Endothelial cell of umbilical vein (primary cell): ENCODE data around the gene STYXL1. TPM values are rescaled to one million over a fixed set of nuclear protein-coding genes. Genes with fewer than 3 reads are reported as not detected.

Experiments
- BruUV-seq: library from RNA; stranded (reverse); fragments of 400-500 nt; replicated peaks from 2 replicates; lab custom pipeline; 2021; lab: Mats Ljungman, UMichigan
- CTCF ChIA-PET: fragments of 300-600, 350-600 bp; sonication (Branson Sonifier 250); formaldehyde crosslinking; loops from one replicate; lab custom pipeline; 2021; ENCODE audit warnings: antibody characterized with exemption, inconsistent platforms; lab: Charles Lee
- POLR2A ChIA-PET: fragments of 300-600, 350-600 bp; sonication (Branson Sonifier 250); formaldehyde crosslinking; loops from one replicate; lab custom pipeline; 2021; ENCODE audit warnings: antibody characterized with exemption, inconsistent platforms; lab: Charles Lee
- DNase-seq: peaks from one replicate; pipeline ENCODE4 v3.0.0-alpha.2; 2011; ENCODE audit warnings: low read depth, low spot score
- FAIRE-seq: peaks from 2 replicates; lab custom pipeline; 2011; peaks lifted over from hg19 to GRCh38; lab: Jason Lieb, UNC
- H2AFZ ChIP-seq: 2 replicates; pipeline ENCODE4 v1.6.0; 2012; ENCODE audit warnings: low read depth, low read length, control low read depth, inconsistent platforms
- H3K27ac ChIP-seq: 2 replicates; pipeline ENCODE4 v1.5.1; 2011; ENCODE audit warnings: low read depth, mild to moderate bottlenecking, control low read depth, low read length, moderate library complexity; ENCODE audit not compliant: insufficient read depth
- H3K27me3 ChIP-seq, 2 experiments: 2 replicates each; pipeline versions ENCODE4 v1.6.0 to v1.6.1; 2011; ENCODE audit warnings: low read length in 2 of 2, mixed read lengths in 1 of 2; ENCODE audit not compliant: control insufficient read depth in 2 of 2, insufficient read depth in 2 of 2
- H3K36me3 ChIP-seq, 2 experiments: 2 replicates in 1 of 2; 3 replicates in 1 of 2; pipeline ENCODE4 v1.5.1; 2011; ENCODE audit warnings: low read length in 2 of 2, mild to moderate bottlenecking in 1 of 2, moderate library complexity in 1 of 2; ENCODE audit not compliant: control insufficient read depth in 2 of 2, insufficient read depth in 2 of 2; ENCODE audit errors: extremely low read depth in 1 of 2
- H3K4me1 ChIP-seq: 3 replicates; pipeline ENCODE4 v1.5.1; 2011; ENCODE audit warnings: mild to moderate bottlenecking, low read length; ENCODE audit not compliant: control insufficient read depth, insufficient read depth; ENCODE audit errors: extremely low read depth
- H3K4me2 ChIP-seq: 2 replicates; pipeline ENCODE4 v1.6.1; 2011; ENCODE audit warnings: low read length, control low read depth, mixed read lengths; ENCODE audit not compliant: insufficient read depth
- H3K4me3 ChIP-seq, 3 experiments: fragments of 200-600 bp in 1 of 3; sonication (generic), shearing (Covaris generic) in 1 of 3; replicated peaks in 1 of 3; 2 replicates each; pipeline ENCODE4 v1.5.1; 2011 to 2016; ENCODE audit warnings: control low read depth in 3 of 3, low read length in 3 of 3, mild to moderate bottlenecking in 2 of 3, inconsistent platforms in 1 of 3, low read depth in 1 of 3, moderate library complexity in 1 of 3; ENCODE audit not compliant: insufficient read depth in 1 of 3
- H3K79me2 ChIP-seq: 2 replicates; pipeline ENCODE4 v1.6.0; 2012; ENCODE audit warnings: low read length, inconsistent platforms; ENCODE audit not compliant: control insufficient read depth, insufficient read depth
- H3K9ac ChIP-seq: replicated peaks from 2 replicates; pipeline ENCODE3; 2011; ENCODE audit warnings: low read length, control low read depth; ENCODE audit not compliant: insufficient read depth; ENCODE audit errors: extremely low read depth
- H3K9me1 ChIP-seq: replicated peaks from 3 replicates; pipeline ENCODE4 v1.6.0; 2011; ENCODE audit warnings: mild to moderate bottlenecking, low read length; ENCODE audit not compliant: control insufficient read depth, insufficient read depth; ENCODE audit errors: extremely low read depth
- H3K9me3 ChIP-seq: replicated peaks from 2 replicates; pipeline ENCODE4 v1.5.1; 2012; ENCODE audit warnings: low read length, inconsistent platforms; ENCODE audit not compliant: control insufficient read depth, insufficient read depth
- H4K20me1 ChIP-seq: replicated peaks from 2 replicates; pipeline ENCODE3; 2011; ENCODE audit warnings: mild to moderate bottlenecking, low read length; ENCODE audit not compliant: control insufficient read depth, insufficient read depth; ENCODE audit errors: extremely low read depth
- CTCF ChIP-seq, 2 donors: IDR thresholded peaks; 1 replicate in 1 of 2; 2 replicates in 1 of 2; pipeline ENCODE4 v1.5.1; 2011; ENCODE audit warnings: low read length in 2 of 2, mild to moderate bottlenecking in 2 of 2, moderate library complexity in 2 of 2, control low read depth in 1 of 2, inconsistent platforms in 1 of 2, low read depth in 1 of 2; ENCODE audit not compliant: insufficient read depth in 1 of 2; ENCODE audit errors: extremely low read depth in 1 of 2
- EZH2 ChIP-seq: IDR thresholded peaks from 2 replicates; pipeline ENCODE4 v1.6.1; 2012; ENCODE audit warnings: borderline replicate concordance, low read depth, mild to moderate bottlenecking, moderate library complexity, low read length, inconsistent platforms; ENCODE audit not compliant: severe bottlenecking
- FOS ChIP-seq: IDR thresholded peaks from 2 replicates; pipeline ENCODE4 v1.6.1; 2011; ENCODE audit warnings: mild to moderate bottlenecking, low read length, moderate library complexity, borderline replicate concordance; ENCODE audit not compliant: insufficient read depth
- GATA2 ChIP-seq: IDR thresholded peaks from 2 replicates; pipeline ENCODE4 v1.7.0; 2011; ENCODE audit warnings: low read depth, mild to moderate bottlenecking, moderate library complexity, mixed read lengths, low read length; ENCODE audit not compliant: insufficient read length, insufficient read depth
- JUN ChIP-seq: IDR thresholded peaks from 2 replicates; pipeline ENCODE4 v1.6.1; 2011; ENCODE audit warnings: borderline replicate concordance, low read depth; ENCODE audit not compliant: insufficient read length, insufficient read depth
- MAX ChIP-seq: IDR thresholded peaks from 2 replicates; pipeline ENCODE4 v1.6.1; 2011; ENCODE audit not compliant: insufficient read depth, insufficient read length
- MYC ChIP-seq: IDR thresholded peaks from one replicate; pipeline ENCODE4 v1.6.1; 2011; ENCODE audit warnings: mild to moderate bottlenecking, low read depth, low read length
- POLR2A ChIP-seq: IDR thresholded peaks from 2 replicates; pipeline ENCODE4 v1.6.1; 2012; ENCODE audit warnings: low read depth, mild to moderate bottlenecking, control low read depth, low read length
- POLR2AphosphoS5 ChIP-seq: IDR thresholded peaks from 2 replicates; pipeline ENCODE4 v1.6.1; 2012; ENCODE audit warnings: low read depth, mild to moderate bottlenecking, control low read depth, low read length, moderate library complexity; ENCODE audit not compliant: insufficient read depth
- dilution Hi-C: fragments of 300-500 bp; cut with MboI; formaldehyde crosslinking; loops from one replicate; pipeline ENCODE4 v1.15.0; 2019; ENCODE audit warnings: low sequenced_read_pairs; ENCODE audit not compliant: extremely low pct_ligation_motif_present
- intact Hi-C: fragments of 100-400 bp; cut with micrococcal nuclease; formaldehyde crosslinking; loops from one replicate; pipeline ENCODE4 v1.10.0; 2022
- polyA plus RNA-seq, 4 experiments: library from polyadenylated mRNA; depleted of rRNA in 3 of 4; stranded (reverse) in 3 of 4; unstranded in 1 of 4; fragments of >200 nt; gene quantifications; 2 replicates each; pipeline versions ENCODE4 v1.2.1 to v1.2.3, GENCODE V29; 2011 to 2012; ENCODE audit warnings: missing spikeins in 1 of 4
- total RNA-seq: library from RNA; stranded (reverse); gene quantifications from 2 replicates; pipeline ENCODE4 v1.2.3, GENCODE V29; 2021

The STYXL1 gene
- total and polyA plus RNA-seq, 2 donors (not counting 3 experiments of a cell fraction or from before 2014, with no cell fraction given): 23.0 to 67.6 TPM

GRCh38 chr7:76048668-76048988, 828 bp upstream of the STYXL1 start:
- Histone ChIP-seq H3K9ac (peak overlapping the region; percentile 96), H3K9me3 (no peaks in the 10 kb centered on the region), H3K9me1 (no peaks in the 10 kb centered on the region), H3K27ac (peak overlapping the region; percentile 63), H3K79me2 (peaks cover 62% of the 10 kb centered on the region), H3K4me3 (peak overlapping the region; percentile 79 to 98 (median 94)), H3K36me3 (peaks cover 0 to 2% of the 10 kb centered on the region in 2 experiments), H3K27me3 (no peaks in the 10 kb centered on the region), H3K4me2 (peak overlapping the region; percentile 93), H4K20me1 (no peaks in the 10 kb centered on the region), H2AFZ (peak overlapping the region; percentile 13), H3K4me1 (peaks cover 4% of the 10 kb centered on the region)
- POLR2A ChIA-PET: no interaction called here
- DNase-seq (no peak), FAIRE-seq (no peak)
- TF ChIP-seq CTCF (IDR thresholded peaks at IDR 0.05; ENCODE audit: extremely low read depth in 1 of 2, insufficient read depth in 1 of 2, low read depth in 1 of 2, low read length in 2 of 2) (peak in 1 of 2 donors; percentile 25), POLR2AphosphoS5 (no peak)
- CTCF ChIA-PET: interaction anchor here (0.6 to 1.8 kb wide), 6 partner anchors 28 to 266 kb away, joined by 3 to 8 read pairs (median 4); no protein-coding TSS in a partner anchor
- intact Hi-C loops (loop anchor here (1.0 to 2.0 kb wide), 4 partner anchors 38 to 266 kb away; no protein-coding TSS in a partner anchor), dilution Hi-C loops (no loop called here)
- BruUV-seq: no TSS peak

GRCh38 chr7:76047305-76047810, 442 bp downstream of the STYXL1 start:
- POLR2A ChIA-PET: interaction anchor here (0.5 to 0.8 kb wide), 4 partner anchors 39 to 390 kb away, joined by 3 to 4 read pairs (median 4); no protein-coding TSS in a partner anchor
- Histone ChIP-seq H3K4me3 (peak overlapping the region; percentile 38 to 98 (median 94)), H3K36me3 (no peaks in the 10 kb centered on the region), H3K4me1 (peaks cover 4% of the 10 kb centered on the region), H3K27me3 (no peaks in the 10 kb centered on the region), H3K79me2 (peaks cover 51% of the 10 kb centered on the region), H3K27ac (peak overlapping the region; percentile 63), H2AFZ (peak overlapping the region; percentile 19), H3K9ac (peak overlapping the region; percentile 96), H3K9me3 (no peaks in the 10 kb centered on the region), H3K9me1 (no peaks in the 10 kb centered on the region), H3K4me2 (peak overlapping the region; percentile 83), H4K20me1 (no peaks in the 10 kb centered on the region)
- intact Hi-C loops: no loop called here
- CTCF ChIA-PET: interaction anchor here (0.7 to 1.8 kb wide), 8 partner anchors 13 to 181 kb away, joined by 3 to 8 read pairs (median 4); no protein-coding TSS in a partner anchor
- DNase-seq (peak; percentile 33), FAIRE-seq (peak; percentile 40)
- no peak for TF ChIP-seq FOS
- no peak for TF ChIP-seq POLR2AphosphoS5
- TF ChIP-seq EZH2: no peak
- no peak for TF ChIP-seq JUN
- no peak for TF ChIP-seq GATA2
- TF ChIP-seq CTCF (IDR thresholded peaks at IDR 0.05; ENCODE audit: extremely low read depth in 1 of 2, insufficient read depth in 1 of 2, low read depth in 1 of 2, low read length in 2 of 2): no peak
- no peak for TF ChIP-seq MYC
- TF ChIP-seq MAX: no peak
- TF ChIP-seq POLR2A: no peak
- dilution Hi-C loops: no loop called here
- TSS peak; percentile 88 for BruUV-seq
